Suprapubic skin (tissue), 3 donors: ENCODE results near the gene IKZF1.

Source experiments
- EP300 ChIP-seq: sonication (generic); formaldehyde crosslinking; IDR thresholded peaks from one replicate; pipeline ENCODE4 v1.6.1; 2017; ENCODE audit warnings: antibody characterized with exemption
- POLR2A ChIP-seq, 2 donors: fragments of 450-650 bp; IDR thresholded peaks; one replicate each; pipeline ENCODE4 v1.6.1; 2017; ENCODE audit warnings: antibody characterized with exemption in 2 of 2, mild to moderate bottlenecking in 2 of 2, moderate library complexity in 2 of 2
- TF ChIP-seq, protein P1 (sequence below), 2 donors: fragments of 200-600 bp in 1 of 2; fragments of 450-650 bp in 1 of 2; sonication (generic) in 1 of 2; IDR thresholded peaks; one replicate each; pipeline ENCODE4 v1.5.1; 2016 to 2019; ENCODE audit warnings: antibody characterized with exemption in 2 of 2, mild to moderate bottlenecking in 1 of 2, moderate library complexity in 1 of 2

DNA sequence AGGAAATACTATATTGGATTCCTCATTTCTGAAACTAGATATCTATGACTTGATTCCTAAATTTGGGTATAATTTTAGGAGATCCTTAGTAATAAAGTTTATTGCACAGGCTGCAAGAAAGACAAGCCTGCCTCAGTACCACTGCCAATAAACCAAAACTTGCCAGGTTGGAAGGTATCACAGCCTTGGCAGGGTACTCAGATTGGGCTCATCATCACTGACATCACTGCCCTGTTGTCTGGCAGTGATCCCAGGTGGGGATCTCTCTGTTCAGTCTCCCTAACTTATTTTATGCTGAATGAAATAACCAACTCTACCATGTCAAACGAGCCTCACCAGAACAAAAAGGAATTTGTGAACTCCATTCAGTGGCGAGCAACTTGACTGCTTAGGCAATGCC lies 126.8 kb downstream of the IKZF1 start:
- TF ChIP-seq, protein P1, sequence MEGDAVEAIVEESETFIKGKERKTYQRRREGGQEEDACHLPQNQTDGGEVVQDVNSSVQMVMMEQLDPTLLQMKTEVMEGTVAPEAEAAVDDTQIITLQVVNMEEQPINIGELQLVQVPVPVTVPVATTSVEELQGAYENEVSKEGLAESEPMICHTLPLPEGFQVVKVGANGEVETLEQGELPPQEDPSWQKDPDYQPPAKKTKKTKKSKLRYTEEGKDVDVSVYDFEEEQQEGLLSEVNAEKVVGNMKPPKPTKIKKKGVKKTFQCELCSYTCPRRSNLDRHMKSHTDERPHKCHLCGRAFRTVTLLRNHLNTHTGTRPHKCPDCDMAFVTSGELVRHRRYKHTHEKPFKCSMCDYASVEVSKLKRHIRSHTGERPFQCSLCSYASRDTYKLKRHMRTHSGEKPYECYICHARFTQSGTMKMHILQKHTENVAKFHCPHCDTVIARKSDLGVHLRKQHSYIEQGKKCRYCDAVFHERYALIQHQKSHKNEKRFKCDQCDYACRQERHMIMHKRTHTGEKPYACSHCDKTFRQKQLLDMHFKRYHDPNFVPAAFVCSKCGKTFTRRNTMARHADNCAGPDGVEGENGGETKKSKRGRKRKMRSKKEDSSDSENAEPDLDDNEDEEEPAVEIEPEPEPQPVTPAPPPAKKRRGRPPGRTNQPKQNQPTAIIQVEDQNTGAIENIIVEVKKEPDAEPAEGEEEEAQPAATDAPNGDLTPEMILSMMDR (IDR thresholded peaks at IDR 0.05), result no peak
- TF ChIP-seq EP300, result no peak
- no peak for TF ChIP-seq POLR2A (IDR thresholded peaks at IDR 0.05)
